Measurements from ENCODE around the gene PARP14. TPM values are rescaled to one million over a fixed set of nuclear protein-coding genes. Genes with fewer than 3 reads are reported as not detected.

PARP14 gene
- total and polyA plus RNA-seq, 10 of the 15 experiments (the other 5 are each of a cell fraction or from before 2014, with no cell fraction given), result 21.6 to 189 (median 92.7) TPM

- TF ChIP-seq RELA (IDR thresholded peaks at IDR 0.05; ENCODE audit: borderline replicate concordance, partially characterized antibody) (no peak), JUNB (IDR thresholded peaks at IDR 0.05) (no peak), MEF2B (IDR thresholded peaks at IDR 0.05; ENCODE audit: partially characterized antibody, poor library complexity, severe bottlenecking) (no peak), LARP7 (IDR thresholded peaks at IDR 0.05) (no peak), SRF (IDR thresholded peaks at IDR 0.05; ENCODE audit: low read depth in 2 of 2, low read length in 2 of 2) (no peak)
- TF ChIP-seq, protein P1, sequence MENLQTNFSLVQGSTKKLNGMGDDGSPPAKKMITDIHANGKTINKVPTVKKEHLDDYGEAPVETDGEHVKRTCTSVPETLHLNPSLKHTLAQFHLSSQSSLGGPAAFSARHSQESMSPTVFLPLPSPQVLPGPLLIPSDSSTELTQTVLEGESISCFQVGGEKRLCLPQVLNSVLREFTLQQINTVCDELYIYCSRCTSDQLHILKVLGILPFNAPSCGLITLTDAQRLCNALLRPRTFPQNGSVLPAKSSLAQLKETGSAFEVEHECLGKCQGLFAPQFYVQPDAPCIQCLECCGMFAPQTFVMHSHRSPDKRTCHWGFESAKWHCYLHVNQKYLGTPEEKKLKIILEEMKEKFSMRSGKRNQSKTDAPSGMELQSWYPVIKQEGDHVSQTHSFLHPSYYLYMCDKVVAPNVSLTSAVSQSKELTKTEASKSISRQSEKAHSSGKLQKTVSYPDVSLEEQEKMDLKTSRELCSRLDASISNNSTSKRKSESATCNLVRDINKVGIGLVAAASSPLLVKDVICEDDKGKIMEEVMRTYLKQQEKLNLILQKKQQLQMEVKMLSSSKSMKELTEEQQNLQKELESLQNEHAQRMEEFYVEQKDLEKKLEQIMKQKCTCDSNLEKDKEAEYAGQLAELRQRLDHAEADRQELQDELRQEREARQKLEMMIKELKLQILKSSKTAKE (IDR thresholded peaks at IDR 0.05; ENCODE audit: low read depth, poor library complexity, severe bottlenecking), result no peak
- CTCF ChIA-PET, result interaction anchor here (1.2 to 4.0 kb wide), 3 partner anchors 14 to 19 kb away, joined by 3 to 23 read pairs (median 21); no protein-coding TSS in a partner anchor
- no peaks in the 10 kb centered on the region for H3K9me3 ChIP-seq (replicated peaks; ENCODE audit: control insufficient read depth, insufficient read depth, low read length)
- H2AFZ ChIP-seq (ENCODE audit: control insufficient read depth, low read depth, low read length), result no peak overlapping the region
- 100% methylated on average over 1 of the region's 1 CpG for WGBS (ENCODE audit: insufficient coverage, insufficient replicate concordance, low lambda C conversion rate, missing lambda C conversion rate)
- in situ Hi-C loops (cut with MboI) (no loop called here), intact Hi-C loops (cut with micrococcal nuclease; ENCODE audit: unreplicated experiment) (no loop called here)
- H3K27me3 ChIP-seq (replicated peaks in 1 of 2; ENCODE audit: control insufficient read depth in 2 of 2, insufficient read depth in 2 of 2, low read length in 1 of 2), result no peaks in the 10 kb centered on the region
- no peak overlapping the region for H3K9ac ChIP-seq (ENCODE audit: control insufficient read depth, insufficient read depth, low read length)
- RAD21 ChIA-PET (ENCODE audit: unreplicated experiment), result interaction anchor here (0.8 to 1.2 kb wide), 3 partner anchors 12 to 18 kb away, joined by 4 to 5 read pairs (median 4); no protein-coding TSS in a partner anchor
- no peak overlapping the region for H3K27ac ChIP-seq (ENCODE audit: control insufficient read depth, insufficient read depth)
- ATAC-seq (no peak), DNase-seq (ENCODE audit: low read depth, low spot score) (no peak), FAIRE-seq (no peak)
- no peak overlapping the region for H3K4me2 ChIP-seq (ENCODE audit: control insufficient read depth, insufficient read depth)
- no peaks in the 10 kb centered on the region for H4K20me1 ChIP-seq (ENCODE audit: control insufficient read depth, insufficient read depth)
- H3K4me1 ChIP-seq (ENCODE audit: control insufficient read depth, insufficient read depth, low read length), result peaks cover 16% of the 10 kb centered on the region
- H3K4me3 ChIP-seq, result no peak overlapping the region
- POLR2A ChIA-PET, result interaction anchor here (0.6 to 1.5 kb wide), 2 partner anchors 11 to 12 kb away, joined by 3 read pairs; no protein-coding TSS in a partner anchor
- no peaks in the 10 kb centered on the region for H3K79me2 ChIP-seq (ENCODE audit: control insufficient read depth, insufficient read depth, low read length)
- H3K36me3 ChIP-seq (ENCODE audit: control insufficient read depth in 2 of 2, insufficient read depth in 2 of 2, low read length in 1 of 2), result no peaks in the 10 kb centered on the region
- no TSS peak for BruUV-seq (replicated peaks)
- SMC1A ChIA-PET (ENCODE audit: uncharacterized antibody, unreplicated experiment), result interaction anchor here (0.7 to 1.8 kb wide), 7 partner anchors 13 to 265 kb away, joined by 3 to 5 read pairs (median 3); partner anchors contain the start of gene KPNA1
These were observed 92.2 kb downstream of the PARP14 start for GRCh38 chr3:122772827-122773226.

All from GM12878 (cell line).